Liver (tissue), 9 donors: ENCODE measurements around the gene GREM1. TPM values are rescaled to one million over a fixed set of nuclear protein-coding genes. Genes with fewer than 3 reads are reported as not detected.

ENCODE experiments used
- DNase-seq: peaks from one replicate; pipeline ENCODE4 v3.0.0-alpha.2; 2017; ENCODE audit warnings: low spot score
- H3K27ac ChIP-seq, 2 donors: one replicate each; pipeline ENCODE4 v1.7.0; 2013; ENCODE audit warnings: inconsistent platforms in 2 of 2, low read length in 2 of 2, control low read depth in 1 of 2, low read depth in 1 of 2, mild to moderate bottlenecking in 1 of 2
- H3K27me3 ChIP-seq, 4 donors: one replicate each; pipeline versions ENCODE4 v1.6.1 to v1.7.0; 2013; ENCODE audit warnings: low read length in 3 of 4, inconsistent platforms in 1 of 4, mild to moderate bottlenecking in 1 of 4, moderate library complexity in 1 of 4; ENCODE audit not compliant: control insufficient read depth in 4 of 4, insufficient read depth in 4 of 4
- H3K36me3 ChIP-seq, 4 donors: one replicate each; pipeline versions ENCODE4 v1.6.1 to v1.7.0; 2013; ENCODE audit warnings: low read length in 3 of 4, mild to moderate bottlenecking in 3 of 4, low read depth in 1 of 4, moderate library complexity in 1 of 4; ENCODE audit not compliant: control insufficient read depth in 4 of 4, insufficient read depth in 3 of 4
- H3K4me1 ChIP-seq, 4 donors: one replicate each; pipeline versions ENCODE4 v1.6.1 to v1.7.0; 2013; ENCODE audit warnings: low read length in 3 of 4, mild to moderate bottlenecking in 3 of 4, moderate library complexity in 1 of 4; ENCODE audit not compliant: control insufficient read depth in 4 of 4, insufficient read depth in 4 of 4
- H3K4me3 ChIP-seq, 3 donors: one replicate each; pipeline versions ENCODE4 v1.6.1 to v1.7.0; 2013; ENCODE audit warnings: low read length in 3 of 3, control low read depth in 1 of 3, low read depth in 1 of 3, mild to moderate bottlenecking in 1 of 3
- H3K9ac ChIP-seq, 2 donors: one replicate each; pipeline ENCODE4 v1.7.0; 2013; ENCODE audit warnings: low read length in 2 of 2, mild to moderate bottlenecking in 2 of 2, moderate library complexity in 2 of 2, control low read depth in 1 of 2, low read depth in 1 of 2
- H3K9me3 ChIP-seq, 4 donors: one replicate each; pipeline versions ENCODE4 v1.6.1 to v1.7.0; 2013; ENCODE audit warnings: low read length in 3 of 4; ENCODE audit not compliant: control insufficient read depth in 4 of 4
- EGR1 ChIP-seq, 2 donors: IDR thresholded peaks; 2 replicates each; pipeline ENCODE4 v1.6.1; 2016 to 2018; ENCODE audit warnings: antibody characterized with exemption in 2 of 2, low read depth in 2 of 2
- FOXA1 ChIP-seq: IDR thresholded peaks from 2 replicates; pipeline ENCODE4 v1.6.1; 2016; ENCODE audit warnings: antibody characterized with exemption
- FOXA2 ChIP-seq: IDR thresholded peaks from 2 replicates; pipeline ENCODE4 v1.6.1; 2016; ENCODE audit warnings: antibody characterized with exemption
- GABPA ChIP-seq, 2 donors: IDR thresholded peaks in 1 of 2; conservative IDR thresholded peaks in 1 of 2; 2 replicates each; pipeline ENCODE4 v1.6.1; 2016; ENCODE audit warnings: antibody characterized with exemption in 2 of 2, mild to moderate bottlenecking in 1 of 2, moderate library complexity in 1 of 2
- HNF4A ChIP-seq, 2 donors: conservative IDR thresholded peaks; 2 replicates each; pipeline ENCODE4 v1.6.1; 2016; ENCODE audit warnings: antibody characterized with exemption in 2 of 2, mild to moderate bottlenecking in 2 of 2
- HNF4G ChIP-seq: IDR thresholded peaks from 2 replicates; pipeline ENCODE4 v1.6.1; 2016; ENCODE audit warnings: antibody characterized with exemption
- JUND ChIP-seq, 2 donors: IDR thresholded peaks; 2 replicates each; pipeline ENCODE4 v1.6.1; 2016; ENCODE audit warnings: antibody characterized with exemption in 2 of 2
- NR2F2 ChIP-seq: IDR thresholded peaks from 2 replicates; pipeline ENCODE4 v1.6.1; 2016; ENCODE audit warnings: antibody characterized with exemption
- RAD21 ChIP-seq, 2 donors: IDR thresholded peaks; 2 replicates each; pipeline ENCODE4 v1.6.1; 2016; ENCODE audit warnings: antibody characterized with exemption in 2 of 2, mild to moderate bottlenecking in 2 of 2
- RXRA ChIP-seq, 2 donors: IDR thresholded peaks; 2 replicates each; pipeline ENCODE4 v1.6.1; 2017 to 2018; ENCODE audit warnings: antibody characterized with exemption in 2 of 2, mild to moderate bottlenecking in 1 of 2
- SP1 ChIP-seq: IDR thresholded peaks from 2 replicates; pipeline ENCODE4 v1.6.1; 2018; ENCODE audit warnings: antibody characterized with exemption, mild to moderate bottlenecking
- TAF1 ChIP-seq: conservative IDR thresholded peaks from 2 replicates; pipeline ENCODE4 v1.6.1; 2016; ENCODE audit warnings: antibody characterized with exemption, mild to moderate bottlenecking
- YY1 ChIP-seq: IDR thresholded peaks from 2 replicates; pipeline ENCODE4 v1.6.1; 2016; ENCODE audit warnings: antibody characterized with exemption, mild to moderate bottlenecking
- WGBS: extraction: QIAGEN DNeasy Blood & Tissue Kit; methylation state at CpG from one replicate; pipeline ENCODE4 v1.1.7; 2013; 5-methylcytosine and 5-hydroxymethylcytosine counted together
- polyA plus RNA-seq, 2 donors: library from polyadenylated mRNA; stranded (reverse) in 1 of 2; unstranded in 1 of 2; fragments of 200-250 nt in 1 of 2; fragments of >200 nt in 1 of 2; fragmentation: Nextera tagmentation in 1 of 2; extraction: Ambion mirVana in 1 of 2; gene quantifications; one replicate each; pipeline versions ENCODE4 v1.2.1 to v1.2.3, GENCODE V29; 2013 to 2015
- total RNA-seq, 2 donors: library from RNA; depleted of rRNA; stranded (reverse); fragments of >200 nt; gene quantifications; one replicate each; pipeline ENCODE4 v1.2.3, GENCODE V29; 2014
- TF ChIP-seq, protein P1 (sequence below): IDR thresholded peaks from 2 replicates; pipeline ENCODE4 v1.6.1; 2016; ENCODE audit warnings: antibody characterized with exemption
- TF ChIP-seq, protein P2 (sequence below): IDR thresholded peaks from 2 replicates; pipeline ENCODE4 v1.6.1; 2016; ENCODE audit warnings: antibody characterized with exemption, mild to moderate bottlenecking
- TF ChIP-seq, protein P3 (sequence below): fragments of 150-350 bp; IDR thresholded peaks from 2 replicates; pipeline ENCODE4 v1.5.1; 2017; ENCODE audit warnings: improper control_type of control experiment, low read depth, low read length; ENCODE audit not compliant: missing input control
- TF ChIP-seq, protein P4 (sequence below): IDR thresholded peaks from 2 replicates; pipeline ENCODE4 v1.6.1; 2016; ENCODE audit warnings: antibody characterized with exemption
- TF ChIP-seq, protein P5 (sequence below): IDR thresholded peaks from 2 replicates; pipeline ENCODE4 v1.6.1; 2016; ENCODE audit warnings: antibody characterized with exemption
- donor health status: healthy.
- donor health status: healthy.
- donor health status: healthy.
- donor health status: healthy.
- donor health status: healthy.

GREM1 gene
- total and polyA plus RNA-seq, 4 donors, result under 0.01 to 1.6 (median 0.50) TPM

DNA sequence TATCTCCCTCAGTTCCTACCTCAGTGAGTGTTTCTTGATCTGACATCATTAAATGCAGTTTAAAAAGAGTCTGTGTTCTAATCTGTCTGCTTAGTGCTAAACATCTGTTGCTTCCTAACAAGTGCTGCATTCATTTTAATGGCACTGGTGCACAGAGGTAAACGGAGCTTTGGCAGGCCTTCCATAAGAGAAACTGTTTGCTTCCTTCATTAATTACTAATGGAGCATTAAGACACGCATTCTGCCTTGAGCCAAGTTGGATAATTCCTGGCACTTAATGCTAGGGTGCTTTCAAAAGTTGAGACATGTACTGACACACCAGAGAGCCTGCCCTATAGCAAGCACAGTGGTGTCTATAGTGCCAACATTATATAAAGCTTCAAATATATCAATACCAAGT lies 41.6 kb upstream of the GREM1 start (continued):
- TF ChIP-seq, protein P1, sequence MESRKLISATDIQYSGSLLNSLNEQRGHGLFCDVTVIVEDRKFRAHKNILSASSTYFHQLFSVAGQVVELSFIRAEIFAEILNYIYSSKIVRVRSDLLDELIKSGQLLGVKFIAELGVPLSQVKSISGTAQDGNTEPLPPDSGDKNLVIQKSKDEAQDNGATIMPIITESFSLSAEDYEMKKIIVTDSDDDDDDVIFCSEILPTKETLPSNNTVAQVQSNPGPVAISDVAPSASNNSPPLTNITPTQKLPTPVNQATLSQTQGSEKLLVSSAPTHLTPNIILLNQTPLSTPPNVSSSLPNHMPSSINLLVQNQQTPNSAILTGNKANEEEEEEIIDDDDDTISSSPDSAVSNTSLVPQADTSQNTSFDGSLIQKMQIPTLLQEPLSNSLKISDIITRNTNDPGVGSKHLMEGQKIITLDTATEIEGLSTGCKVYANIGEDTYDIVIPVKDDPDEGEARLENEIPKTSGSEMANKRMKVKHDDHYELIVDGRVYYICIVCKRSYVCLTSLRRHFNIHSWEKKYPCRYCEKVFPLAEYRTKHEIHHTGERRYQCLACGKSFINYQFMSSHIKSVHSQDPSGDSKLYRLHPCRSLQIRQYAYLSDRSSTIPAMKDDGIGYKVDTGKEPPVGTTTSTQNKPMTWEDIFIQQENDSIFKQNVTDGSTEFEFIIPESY, result no peak
- no peak for TF ChIP-seq TAF1
- TF ChIP-seq, protein P2, sequence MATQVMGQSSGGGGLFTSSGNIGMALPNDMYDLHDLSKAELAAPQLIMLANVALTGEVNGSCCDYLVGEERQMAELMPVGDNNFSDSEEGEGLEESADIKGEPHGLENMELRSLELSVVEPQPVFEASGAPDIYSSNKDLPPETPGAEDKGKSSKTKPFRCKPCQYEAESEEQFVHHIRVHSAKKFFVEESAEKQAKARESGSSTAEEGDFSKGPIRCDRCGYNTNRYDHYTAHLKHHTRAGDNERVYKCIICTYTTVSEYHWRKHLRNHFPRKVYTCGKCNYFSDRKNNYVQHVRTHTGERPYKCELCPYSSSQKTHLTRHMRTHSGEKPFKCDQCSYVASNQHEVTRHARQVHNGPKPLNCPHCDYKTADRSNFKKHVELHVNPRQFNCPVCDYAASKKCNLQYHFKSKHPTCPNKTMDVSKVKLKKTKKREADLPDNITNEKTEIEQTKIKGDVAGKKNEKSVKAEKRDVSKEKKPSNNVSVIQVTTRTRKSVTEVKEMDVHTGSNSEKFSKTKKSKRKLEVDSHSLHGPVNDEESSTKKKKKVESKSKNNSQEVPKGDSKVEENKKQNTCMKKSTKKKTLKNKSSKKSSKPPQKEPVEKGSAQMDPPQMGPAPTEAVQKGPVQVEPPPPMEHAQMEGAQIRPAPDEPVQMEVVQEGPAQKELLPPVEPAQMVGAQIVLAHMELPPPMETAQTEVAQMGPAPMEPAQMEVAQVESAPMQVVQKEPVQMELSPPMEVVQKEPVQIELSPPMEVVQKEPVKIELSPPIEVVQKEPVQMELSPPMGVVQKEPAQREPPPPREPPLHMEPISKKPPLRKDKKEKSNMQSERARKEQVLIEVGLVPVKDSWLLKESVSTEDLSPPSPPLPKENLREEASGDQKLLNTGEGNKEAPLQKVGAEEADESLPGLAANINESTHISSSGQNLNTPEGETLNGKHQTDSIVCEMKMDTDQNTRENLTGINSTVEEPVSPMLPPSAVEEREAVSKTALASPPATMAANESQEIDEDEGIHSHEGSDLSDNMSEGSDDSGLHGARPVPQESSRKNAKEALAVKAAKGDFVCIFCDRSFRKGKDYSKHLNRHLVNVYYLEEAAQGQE, result no peak
- TF ChIP-seq FOXA1, result no peak
- TF ChIP-seq SP1, result no peak
- TF ChIP-seq NR2F2, result no peak
- TF ChIP-seq HNF4A (conservative IDR thresholded peaks at IDR 0.05), result no peak
- no peak for TF ChIP-seq YY1

DNA sequence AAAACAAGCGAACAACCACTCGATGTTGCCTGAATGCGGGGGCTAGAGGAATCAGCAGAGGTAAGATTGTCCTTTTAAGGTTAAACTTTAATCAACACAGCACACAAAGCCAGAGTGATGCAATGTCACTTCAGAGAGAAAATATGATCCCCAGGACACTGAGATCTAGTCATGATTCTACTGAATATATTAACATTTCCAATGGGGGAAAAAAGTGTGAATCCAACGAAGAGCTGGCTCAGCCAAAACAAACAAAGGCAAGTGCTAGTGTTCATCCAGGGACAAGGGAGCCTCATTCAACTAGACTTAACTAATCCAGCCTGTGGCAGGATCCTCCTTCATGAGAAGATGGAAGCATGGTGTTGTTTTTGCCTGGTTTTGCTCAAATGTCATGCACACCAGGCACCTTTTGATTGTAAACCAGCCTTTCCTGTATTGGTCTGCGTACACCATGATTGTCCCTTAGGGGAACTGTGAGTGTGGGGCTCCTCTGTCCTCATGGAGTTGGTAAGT lies 40.5 kb upstream of the GREM1 start:
- peak overlapping the region in 1 of 2 donors; percentile 80 for H3K9ac ChIP-seq
- 30% methylated on average over 5 of the region's 5 CpGs for WGBS
- TF ChIP-seq HNF4G (peak; percentile 38), TAF1 (peak; percentile 97), JUND (IDR thresholded peaks at IDR 0.05) (peak; percentile 79 to 94), YY1 (peak; percentile 94), EGR1 (IDR thresholded peaks at IDR 0.05; ENCODE audit: low read depth in 2 of 2) (peak; percentile 74 to 94), RAD21 (IDR thresholded peaks at IDR 0.05) (peak; percentile 57 to 60), FOXA2 (peak; percentile 98), FOXA1 (peak; percentile 95), SP1 (peak; percentile 92), RXRA (IDR thresholded peaks at IDR 0.05) (peak; percentile 76 to 90), GABPA (IDR thresholded peaks at IDR 0.05 in 1 of 2, conservative IDR thresholded peaks at IDR 0.05 in 1 of 2) (peak in 1 of 2 donors; percentile 34), NR2F2 (no peak), HNF4A (conservative IDR thresholded peaks at IDR 0.05) (peak; percentile 78 to 83)
- TF ChIP-seq, protein P3, sequence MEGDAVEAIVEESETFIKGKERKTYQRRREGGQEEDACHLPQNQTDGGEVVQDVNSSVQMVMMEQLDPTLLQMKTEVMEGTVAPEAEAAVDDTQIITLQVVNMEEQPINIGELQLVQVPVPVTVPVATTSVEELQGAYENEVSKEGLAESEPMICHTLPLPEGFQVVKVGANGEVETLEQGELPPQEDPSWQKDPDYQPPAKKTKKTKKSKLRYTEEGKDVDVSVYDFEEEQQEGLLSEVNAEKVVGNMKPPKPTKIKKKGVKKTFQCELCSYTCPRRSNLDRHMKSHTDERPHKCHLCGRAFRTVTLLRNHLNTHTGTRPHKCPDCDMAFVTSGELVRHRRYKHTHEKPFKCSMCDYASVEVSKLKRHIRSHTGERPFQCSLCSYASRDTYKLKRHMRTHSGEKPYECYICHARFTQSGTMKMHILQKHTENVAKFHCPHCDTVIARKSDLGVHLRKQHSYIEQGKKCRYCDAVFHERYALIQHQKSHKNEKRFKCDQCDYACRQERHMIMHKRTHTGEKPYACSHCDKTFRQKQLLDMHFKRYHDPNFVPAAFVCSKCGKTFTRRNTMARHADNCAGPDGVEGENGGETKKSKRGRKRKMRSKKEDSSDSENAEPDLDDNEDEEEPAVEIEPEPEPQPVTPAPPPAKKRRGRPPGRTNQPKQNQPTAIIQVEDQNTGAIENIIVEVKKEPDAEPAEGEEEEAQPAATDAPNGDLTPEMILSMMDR, result no peak
- TF ChIP-seq, protein P2, result peak; percentile 92
- TF ChIP-seq, protein P4, sequence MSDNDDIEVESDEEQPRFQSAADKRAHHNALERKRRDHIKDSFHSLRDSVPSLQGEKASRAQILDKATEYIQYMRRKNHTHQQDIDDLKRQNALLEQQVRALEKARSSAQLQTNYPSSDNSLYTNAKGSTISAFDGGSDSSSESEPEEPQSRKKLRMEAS, result peak; percentile 82
- TF ChIP-seq, protein P1, result peak; percentile 87
- TF ChIP-seq, protein P5, sequence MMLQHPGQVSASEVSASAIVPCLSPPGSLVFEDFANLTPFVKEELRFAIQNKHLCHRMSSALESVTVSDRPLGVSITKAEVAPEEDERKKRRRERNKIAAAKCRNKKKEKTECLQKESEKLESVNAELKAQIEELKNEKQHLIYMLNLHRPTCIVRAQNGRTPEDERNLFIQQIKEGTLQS, result peak; percentile 97
- peak overlapping the region; percentile 64 to 73 for H3K27ac ChIP-seq
- no peaks in the 10 kb centered on the region for H3K9me3 ChIP-seq
- peaks cover 7 to 25% (median 16%) of the 10 kb centered on the region in 4 donors for H3K4me1 ChIP-seq
- H3K27me3 ChIP-seq, result no peaks in the 10 kb centered on the region
- H3K4me3 ChIP-seq, result peak overlapping the region; percentile 49 to 55 (median 51)
- H3K36me3 ChIP-seq, result peaks cover 0 to 3% (median 0%) of the 10 kb centered on the region in 4 donors
- DNase-seq, result peak; percentile 38
